Measurements from ENCODE around the gene CWC15.

Gene CWC15

DNA sequence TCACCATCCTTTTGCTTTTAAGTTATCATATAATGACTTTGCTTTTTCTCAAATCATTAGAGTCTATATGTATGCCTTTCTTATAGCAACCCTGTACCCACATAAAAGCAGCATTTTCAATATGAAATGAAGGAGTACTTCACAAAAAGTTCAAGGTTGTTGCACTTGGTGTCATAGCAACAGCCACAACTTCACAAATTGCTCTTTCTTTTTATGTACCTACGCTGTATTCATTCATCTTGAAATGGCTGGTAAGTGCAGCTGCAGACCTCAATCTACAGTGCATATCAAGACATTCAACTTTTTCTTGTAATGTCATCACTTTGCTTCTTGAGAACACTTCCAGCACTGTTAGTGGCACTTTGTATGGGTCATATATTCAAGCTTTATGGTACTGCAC lies 18.6 kb downstream of the CWC15 start (continued):
- TF ChIP-seq ZNF624 (tag by site-specific recombination; IDR thresholded peaks at IDR 0.05), result no peak
- TF ChIP-seq ZNF114 (tag by site-specific recombination; IDR thresholded peaks at IDR 0.05), result no peak
- no peak for TF ChIP-seq ZNF292 (tag by site-specific recombination; IDR thresholded peaks at IDR 0.05; ENCODE audit: borderline replicate concordance, low read depth)

DNA sequence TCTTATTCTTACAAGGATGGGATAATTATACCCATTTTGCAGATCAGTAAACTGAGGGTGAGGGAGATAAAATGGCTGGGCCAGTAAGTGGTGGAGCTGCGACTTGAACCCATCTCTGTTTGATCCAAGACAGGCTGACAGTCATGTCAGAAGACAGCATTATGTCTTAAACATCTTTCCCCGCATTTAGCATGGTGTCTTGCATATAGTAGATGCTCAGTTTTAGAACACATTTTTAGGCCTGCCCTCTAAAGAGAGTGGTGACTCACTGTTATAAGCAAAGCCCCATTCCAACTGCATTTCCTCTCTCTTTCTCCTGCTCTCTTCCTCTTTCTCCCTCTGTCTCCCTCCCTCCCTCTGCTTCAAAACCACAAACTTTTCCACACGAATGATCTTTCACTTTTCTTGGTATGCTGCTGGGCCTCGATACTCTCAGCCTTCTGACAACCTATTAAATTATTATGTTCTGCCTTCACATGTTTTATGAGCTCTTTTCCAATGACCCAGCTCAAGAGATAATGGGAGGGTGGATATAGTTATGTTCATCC lies 25.2 kb downstream of the CWC15 start:
- ChIA-PET CTCF (interaction anchor here (0.7 to 1.8 kb wide), 3 partner anchors 20 to 119 kb away, joined by 3 to 6 read pairs (median 3); partner anchors contain the start of gene SRSF8), POLR2A (no interaction called here)

DNA sequence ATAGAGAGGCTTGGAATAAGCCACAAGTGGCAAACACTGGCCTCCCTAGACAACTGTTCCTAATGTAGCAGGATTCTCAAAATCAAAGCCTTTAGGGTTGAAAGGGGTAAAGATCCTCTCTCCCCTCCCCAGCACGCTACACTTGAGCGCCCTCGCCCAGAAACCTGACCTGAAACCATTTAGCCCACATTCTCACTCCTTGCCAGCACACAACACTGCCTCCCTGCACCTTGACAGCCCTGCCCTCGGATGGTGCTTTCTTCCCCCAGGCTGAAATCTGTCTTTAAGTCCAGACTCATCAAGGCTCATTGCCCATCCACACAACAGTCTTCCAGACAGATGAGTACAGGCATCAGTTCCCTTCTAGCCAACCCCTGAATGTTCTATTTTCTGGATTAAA lies 26.5 kb downstream of the CWC15 start:
- no peaks in the 10 kb centered on the region for H3K9me3 ChIP-seq (ENCODE audit: control insufficient read depth, insufficient read depth, low read depth, low read length)

More for the DNA sequence above, 25.2 kb downstream of the CWC15 start:
- Histone ChIP-seq H3K4me3 (ENCODE audit: low read depth, low read length) (no peak overlapping the region), H3K27ac (ENCODE audit: extremely low read depth, low read depth, low read length) (no peak overlapping the region), H3K9me3 (ENCODE audit: control insufficient read depth, insufficient read depth, low read depth, low read length) (no peaks in the 10 kb centered on the region), H3K36me3 (ENCODE audit: control insufficient read depth in 2 of 2, insufficient read depth in 1 of 2, low read length in 2 of 2) (no peaks in the 10 kb centered on the region), H3K4me1 (ENCODE audit: control insufficient read depth, insufficient read depth, low read length) (no peaks in the 10 kb centered on the region)
- TF ChIP-seq ZBTB7A (tag by site-specific recombination; IDR thresholded peaks at IDR 0.05; ENCODE audit: low read depth) (no peak), ZBTB8A (tag by site-specific recombination; IDR thresholded peaks at IDR 0.05) (peak; percentile 39; the same call in 1 of the 2 replicates), ZNF664 (tag by site-specific recombination; IDR thresholded peaks at IDR 0.05) (peak; percentile 96), ZNF341 (tag by site-specific recombination; IDR thresholded peaks at IDR 0.05; ENCODE audit: low read depth) (peak; percentile 41), ZFHX2 (tag by site-specific recombination; conservative IDR thresholded peaks at IDR 0.05) (no peak), OSR2 (tag by site-specific recombination; IDR thresholded peaks at IDR 0.05) (0 out of 2 replicates have a peak, but pooled peaks have one; percentile 22), PRDM1 (tag by site-specific recombination; IDR thresholded peaks at IDR 0.05) (peak; percentile 40; the same call in 1 of the 2 replicates), ZNF623 (tag by site-specific recombination; IDR thresholded peaks at IDR 0.05) (no peak), ZNF510 (tag by site-specific recombination; IDR thresholded peaks at IDR 0.05; ENCODE audit: insufficient replicate concordance) (no peak), ZNF660 (tag by site-specific recombination; IDR thresholded peaks at IDR 0.05) (no peak)
- TF ChIP-seq, protein P1, sequence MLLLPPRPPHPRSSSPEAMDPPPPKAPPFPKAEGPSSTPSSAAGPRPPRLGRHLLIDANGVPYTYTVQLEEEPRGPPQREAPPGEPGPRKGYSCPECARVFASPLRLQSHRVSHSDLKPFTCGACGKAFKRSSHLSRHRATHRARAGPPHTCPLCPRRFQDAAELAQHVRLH (tag by site-specific recombination; IDR thresholded peaks at IDR 0.05), result peak; percentile 74; the same call in 1 of the 2 replicates
- TF ChIP-seq, protein P2, sequence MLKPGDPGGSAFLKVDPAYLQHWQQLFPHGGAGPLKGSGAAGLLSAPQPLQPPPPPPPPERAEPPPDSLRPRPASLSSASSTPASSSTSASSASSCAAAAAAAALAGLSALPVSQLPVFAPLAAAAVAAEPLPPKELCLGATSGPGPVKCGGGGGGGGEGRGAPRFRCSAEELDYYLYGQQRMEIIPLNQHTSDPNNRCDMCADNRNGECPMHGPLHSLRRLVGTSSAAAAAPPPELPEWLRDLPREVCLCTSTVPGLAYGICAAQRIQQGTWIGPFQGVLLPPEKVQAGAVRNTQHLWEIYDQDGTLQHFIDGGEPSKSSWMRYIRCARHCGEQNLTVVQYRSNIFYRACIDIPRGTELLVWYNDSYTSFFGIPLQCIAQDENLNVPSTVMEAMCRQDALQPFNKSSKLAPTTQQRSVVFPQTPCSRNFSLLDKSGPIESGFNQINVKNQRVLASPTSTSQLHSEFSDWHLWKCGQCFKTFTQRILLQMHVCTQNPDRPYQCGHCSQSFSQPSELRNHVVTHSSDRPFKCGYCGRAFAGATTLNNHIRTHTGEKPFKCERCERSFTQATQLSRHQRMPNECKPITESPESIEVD (tag by site-specific recombination; IDR thresholded peaks at IDR 0.05), result peak; percentile 77

More for the DNA sequence above, 26.5 kb downstream of the CWC15 start:
- H3K4me1 ChIP-seq (ENCODE audit: control insufficient read depth, insufficient read depth, low read length), result no peaks in the 10 kb centered on the region
- H3K36me3 ChIP-seq (ENCODE audit: control insufficient read depth in 2 of 2, insufficient read depth in 1 of 2, low read length in 2 of 2), result no peaks in the 10 kb centered on the region
- no peak overlapping the region for H3K27ac ChIP-seq (ENCODE audit: extremely low read depth, low read depth, low read length)
- ChIA-PET POLR2A (no interaction called here), CTCF (interaction anchor here (0.6 to 1.0 kb wide), 2 partner anchors 9 to 10 kb away, joined by 3 to 4 read pairs; no protein-coding TSS in a partner anchor)
- H3K4me3 ChIP-seq (ENCODE audit: low read depth, low read length), result no peak overlapping the region
- TF ChIP-seq ZNF677 (tag by site-specific recombination; IDR thresholded peaks at IDR 0.05), result no peak
- TF ChIP-seq ZNF596 (tag by site-specific recombination; IDR thresholded peaks at IDR 0.05), result no peak
- no peak for TF ChIP-seq ZNF112 (tag by site-specific recombination; IDR thresholded peaks at IDR 0.05)
- no peak for TF ChIP-seq ZNF426 (tag by site-specific recombination; IDR thresholded peaks at IDR 0.05)
- no peak for TF ChIP-seq ZNF423 (tag by site-specific recombination; IDR thresholded peaks at IDR 0.05)
- TF ChIP-seq ZNF335 (tag by site-specific recombination; conservative IDR thresholded peaks at IDR 0.05), result no peak
- TF ChIP-seq, protein P3, sequence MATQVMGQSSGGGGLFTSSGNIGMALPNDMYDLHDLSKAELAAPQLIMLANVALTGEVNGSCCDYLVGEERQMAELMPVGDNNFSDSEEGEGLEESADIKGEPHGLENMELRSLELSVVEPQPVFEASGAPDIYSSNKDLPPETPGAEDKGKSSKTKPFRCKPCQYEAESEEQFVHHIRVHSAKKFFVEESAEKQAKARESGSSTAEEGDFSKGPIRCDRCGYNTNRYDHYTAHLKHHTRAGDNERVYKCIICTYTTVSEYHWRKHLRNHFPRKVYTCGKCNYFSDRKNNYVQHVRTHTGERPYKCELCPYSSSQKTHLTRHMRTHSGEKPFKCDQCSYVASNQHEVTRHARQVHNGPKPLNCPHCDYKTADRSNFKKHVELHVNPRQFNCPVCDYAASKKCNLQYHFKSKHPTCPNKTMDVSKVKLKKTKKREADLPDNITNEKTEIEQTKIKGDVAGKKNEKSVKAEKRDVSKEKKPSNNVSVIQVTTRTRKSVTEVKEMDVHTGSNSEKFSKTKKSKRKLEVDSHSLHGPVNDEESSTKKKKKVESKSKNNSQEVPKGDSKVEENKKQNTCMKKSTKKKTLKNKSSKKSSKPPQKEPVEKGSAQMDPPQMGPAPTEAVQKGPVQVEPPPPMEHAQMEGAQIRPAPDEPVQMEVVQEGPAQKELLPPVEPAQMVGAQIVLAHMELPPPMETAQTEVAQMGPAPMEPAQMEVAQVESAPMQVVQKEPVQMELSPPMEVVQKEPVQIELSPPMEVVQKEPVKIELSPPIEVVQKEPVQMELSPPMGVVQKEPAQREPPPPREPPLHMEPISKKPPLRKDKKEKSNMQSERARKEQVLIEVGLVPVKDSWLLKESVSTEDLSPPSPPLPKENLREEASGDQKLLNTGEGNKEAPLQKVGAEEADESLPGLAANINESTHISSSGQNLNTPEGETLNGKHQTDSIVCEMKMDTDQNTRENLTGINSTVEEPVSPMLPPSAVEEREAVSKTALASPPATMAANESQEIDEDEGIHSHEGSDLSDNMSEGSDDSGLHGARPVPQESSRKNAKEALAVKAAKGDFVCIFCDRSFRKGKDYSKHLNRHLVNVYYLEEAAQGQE (tag by site-specific recombination; IDR thresholded peaks at IDR 0.05), result no peak
- TF ChIP-seq, protein P4, sequence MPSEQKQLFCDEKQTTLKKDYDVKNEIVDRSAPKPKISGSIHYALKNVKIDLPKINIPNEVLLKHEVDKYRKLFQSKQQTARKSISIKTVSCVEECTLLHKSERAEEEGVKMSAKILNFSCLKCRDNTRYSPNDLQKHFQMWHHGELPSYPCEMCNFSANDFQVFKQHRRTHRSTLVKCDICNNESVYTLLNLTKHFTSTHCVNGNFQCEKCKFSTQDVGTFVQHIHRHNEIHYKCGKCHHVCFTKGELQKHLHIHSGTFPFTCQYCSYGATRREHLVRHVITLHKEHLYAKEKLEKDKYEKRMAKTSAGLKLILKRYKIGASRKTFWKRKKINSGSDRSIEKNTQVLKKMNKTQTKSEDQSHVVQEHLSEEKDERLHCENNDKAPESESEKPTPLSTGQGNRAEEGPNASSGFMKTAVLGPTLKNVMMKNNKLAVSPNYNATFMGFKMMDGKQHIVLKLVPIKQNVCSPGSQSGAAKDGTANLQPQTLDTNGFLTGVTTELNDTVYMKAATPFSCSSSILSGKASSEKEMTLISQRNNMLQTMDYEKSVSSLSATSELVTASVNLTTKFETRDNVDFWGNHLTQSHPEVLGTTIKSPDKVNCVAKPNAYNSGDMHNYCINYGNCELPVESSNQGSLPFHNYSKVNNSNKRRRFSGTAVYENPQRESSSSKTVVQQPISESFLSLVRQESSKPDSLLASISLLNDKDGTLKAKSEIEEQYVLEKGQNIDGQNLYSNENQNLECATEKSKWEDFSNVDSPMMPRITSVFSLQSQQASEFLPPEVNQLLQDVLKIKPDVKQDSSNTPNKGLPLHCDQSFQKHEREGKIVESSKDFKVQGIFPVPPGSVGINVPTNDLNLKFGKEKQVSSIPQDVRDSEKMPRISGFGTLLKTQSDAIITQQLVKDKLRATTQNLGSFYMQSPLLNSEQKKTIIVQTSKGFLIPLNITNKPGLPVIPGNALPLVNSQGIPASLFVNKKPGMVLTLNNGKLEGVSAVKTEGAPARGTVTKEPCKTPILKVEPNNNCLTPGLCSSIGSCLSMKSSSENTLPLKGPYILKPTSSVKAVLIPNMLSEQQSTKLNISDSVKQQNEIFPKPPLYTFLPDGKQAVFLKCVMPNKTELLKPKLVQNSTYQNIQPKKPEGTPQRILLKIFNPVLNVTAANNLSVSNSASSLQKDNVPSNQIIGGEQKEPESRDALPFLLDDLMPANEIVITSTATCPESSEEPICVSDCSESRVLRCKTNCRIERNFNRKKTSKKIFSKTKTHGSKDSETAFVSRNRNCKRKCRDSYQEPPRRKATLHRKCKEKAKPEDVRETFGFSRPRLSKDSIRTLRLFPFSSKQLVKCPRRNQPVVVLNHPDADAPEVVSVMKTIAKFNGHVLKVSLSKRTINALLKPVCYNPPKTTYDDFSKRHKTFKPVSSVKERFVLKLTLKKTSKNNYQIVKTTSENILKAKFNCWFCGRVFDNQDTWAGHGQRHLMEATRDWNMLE (tag by site-specific recombination; conservative IDR thresholded peaks at IDR 0.05; ENCODE audit: low read depth), result no peak
- TF ChIP-seq ZNF248 (tag by site-specific recombination; IDR thresholded peaks at IDR 0.05), result no peak
- no peak for TF ChIP-seq ZNF600 (tag by site-specific recombination; IDR thresholded peaks at IDR 0.05)
- TF ChIP-seq ZNF274 (IDR thresholded peaks at IDR 0.05; ENCODE audit: low read length), result no peak
- TF ChIP-seq ZNF274 (tag by site-specific recombination; IDR thresholded peaks at IDR 0.05; ENCODE audit: borderline replicate concordance), result no peak
- TF ChIP-seq, protein P5, sequence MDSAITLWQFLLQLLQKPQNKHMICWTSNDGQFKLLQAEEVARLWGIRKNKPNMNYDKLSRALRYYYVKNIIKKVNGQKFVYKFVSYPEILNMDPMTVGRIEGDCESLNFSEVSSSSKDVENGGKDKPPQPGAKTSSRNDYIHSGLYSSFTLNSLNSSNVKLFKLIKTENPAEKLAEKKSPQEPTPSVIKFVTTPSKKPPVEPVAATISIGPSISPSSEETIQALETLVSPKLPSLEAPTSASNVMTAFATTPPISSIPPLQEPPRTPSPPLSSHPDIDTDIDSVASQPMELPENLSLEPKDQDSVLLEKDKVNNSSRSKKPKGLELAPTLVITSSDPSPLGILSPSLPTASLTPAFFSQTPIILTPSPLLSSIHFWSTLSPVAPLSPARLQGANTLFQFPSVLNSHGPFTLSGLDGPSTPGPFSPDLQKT (IDR thresholded peaks at IDR 0.05; ENCODE audit: borderline replicate concordance, low read depth, low read length), result no peak

All from HEK293 (cell line).